Inflammatory macrophage treated with lipopolysaccharide for 4 hours (primary cell): ENCODE results near the gene SAGE1.
"Not testable (repeated sequence)": the region's sequence is repeated elsewhere in the genome, so short reads cannot be mapped to it uniquely, and the experiment has no call there.

Experiments
- DNase-seq: peaks from one replicate; pipeline ENCODE4 v3.0.0-alpha.2; 2020

SAGE1 gene

GRCh38 chrX:135893294-135893817 is at the start of gene SAGE1, which contains the start of gene CT45A10:
TSS of gene SAGE1 (plus strand) at chrX:135893716. CDS start at chrX:135896243, 2,527 bp downstream.
TSS of gene CT45A10 (minus strand) at chrX:135893444. CDS start at chrX:135885344, 8,100 bp downstream.
- DNase-seq = no peak

- DNase-seq = not testable (repeated sequence)
These were observed 39.1 kb upstream of the SAGE1 start, which contains the start of gene CT45A8 for GRCh38 chrX:135854438-135854837. TSS of gene CT45A8 (minus strand) at chrX:135854538. CDS start at chrX:135850783, 3,755 bp downstream.

GRCh38 chrX:135871712-135872111 is 21.8 kb upstream of the SAGE1 start, which contains the start of gene CT45A9:
TSS of gene CT45A9 (minus strand) at chrX:135871812. CDS start at chrX:135868061, 3,751 bp downstream.
- DNase-seq = not testable (repeated sequence)

- not testable (repeated sequence) for DNase-seq
These were observed 10.8 kb upstream of the SAGE1 start for GRCh38 chrX:135882741-135883140.

GRCh38 chrX:135888230-135888629 is 5.3 kb upstream of the SAGE1 start:
- not testable (repeated sequence) for DNase-seq

- not testable (repeated sequence) for DNase-seq
These were observed 4.5 kb upstream of the SAGE1 start for GRCh38 chrX:135888976-135889375.

- DNase-seq = no peak
These were observed 3.4 kb upstream of the SAGE1 start for GRCh38 chrX:135890087-135890585.

GRCh38 chrX:135892781-135893180 is 735 bp upstream of the SAGE1 start:
- DNase-seq = no peak

GRCh38 chrX:135910251-135910650 is 16.7 kb downstream of the SAGE1 start:
- DNase-seq = no peak

GRCh38 chrX:135914404-135914803 is 20.9 kb downstream of the SAGE1 start:
- DNase-seq = no peak

GRCh38 chrX:135920516-135920915 is 27.0 kb downstream of the SAGE1 start:
- not testable (repeated sequence) for DNase-seq

GRCh38 chrX:135923353-135923752 is 29.8 kb downstream of the SAGE1 start:
- no peak for DNase-seq

GRCh38 chrX:135927897-135928296 is 34.4 kb downstream of the SAGE1 start:
- DNase-seq = no peak

- peak; percentile 18 for DNase-seq
These were observed 38.4 kb downstream of the SAGE1 start for GRCh38 chrX:135931644-135932487.

GRCh38 chrX:135944486-135944885 is 51.0 kb downstream of the SAGE1 start:
- peak; percentile 1 for DNase-seq

- no peak for DNase-seq
These were observed 57.8 kb downstream of the SAGE1 start for GRCh38 chrX:135951291-135951690.
